ENCODE results near the gene FXN. TPM values are rescaled to one million over a fixed set of nuclear protein-coding genes. Genes with fewer than 3 reads are reported as not detected.

FXN gene
- total and polyA plus RNA-seq, 2 donors (not counting 1 experiment from before 2014, with no cell fraction given): 8.8 to 9.6 TPM

DNA sequence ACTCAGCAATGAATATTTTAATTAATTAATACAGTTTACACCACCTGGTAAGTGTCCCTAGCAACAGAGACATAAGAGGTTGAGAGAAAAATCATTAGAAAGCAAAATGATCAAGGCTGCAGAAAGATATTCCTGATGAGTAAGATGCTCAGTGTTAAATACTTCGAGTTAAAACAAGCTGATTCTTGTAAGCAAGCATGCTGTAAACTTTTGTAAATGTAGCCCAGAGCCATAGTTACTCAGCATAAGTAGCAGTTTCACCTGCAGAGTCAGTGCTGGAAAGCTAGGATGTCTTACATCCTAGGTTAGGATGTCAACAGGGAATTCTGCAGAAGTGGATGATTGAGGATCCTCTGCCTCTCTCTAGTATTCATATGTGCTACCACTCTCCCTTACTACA lies 25.8 kb upstream of the FXN start:
- Histone ChIP-seq H2AFZ (ENCODE audit: insufficient read depth, low read depth, low read length, poor library complexity, severe bottlenecking) (no peak overlapping the region), H3K4me3 (ENCODE audit: control extremely low read depth in 1 of 5, extremely low read depth in 1 of 5, insufficient read depth in 1 of 5, low read depth in 2 of 5, low read length in 4 of 5) (no peak overlapping the region), H3K36me3 (replicated peaks in 1 of 2; ENCODE audit: control extremely low read depth in 1 of 2, control insufficient read depth in 1 of 2, extremely low read depth in 1 of 2, insufficient read depth in 2 of 2, low read length in 1 of 2) (peaks cover 0 to 7% of the 10 kb centered on the region in 2 experiments), H3K27me3 (replicated peaks in 1 of 4; ENCODE audit: control extremely low read depth in 1 of 4, control insufficient read depth in 3 of 4, insufficient read depth in 4 of 4, low read length in 3 of 4) (no peaks in the 10 kb centered on the region), H3K4me1 (ENCODE audit: control insufficient read depth in 2 of 2, insufficient read depth in 2 of 2, low read length in 2 of 2) (peaks cover 8 to 14% of the 10 kb centered on the region in 2 donors), H3K4me2 (replicated peaks; ENCODE audit: low read depth, low read length, poor library complexity, severe bottlenecking) (no peak overlapping the region), H3K9ac (ENCODE audit: low read length) (no peak overlapping the region), H3K27ac (ENCODE audit: low read length in 2 of 2) (no peak overlapping the region), H3K79me2 (ENCODE audit: control insufficient read depth, insufficient read depth, low read length) (no peaks in the 10 kb centered on the region), H3K9me3 (ENCODE audit: control extremely low read depth in 1 of 3, control insufficient read depth in 2 of 3, insufficient read depth in 1 of 3, low read length in 2 of 3) (peaks cover 0 to 7% (median 0%) of the 10 kb centered on the region in 3 donors), H4K20me1 (ENCODE audit: control insufficient read depth, insufficient read depth, low read length, poor library complexity, severe bottlenecking) (no peaks in the 10 kb centered on the region)
- no peak overlapping the region for H3K27ac Mint-ChIP-seq
- no peaks in the 10 kb centered on the region for H3K9me3 Mint-ChIP-seq (ENCODE audit: insufficient read depth)
- ChIA-PET POLR2A (no interaction called here), CTCF (interaction anchor here (1.6 kb wide), 1 partner anchor 10 kb away, joined by 6 read pairs; no protein-coding TSS in a partner anchor)
- WGBS (ENCODE audit: insufficient coverage): 100% methylated on average over 1 of the region's 1 CpG
- peaks cover 16% of the 10 kb centered on the region for H3K4me1 Mint-ChIP-seq
- intact Hi-C loops (cut with micrococcal nuclease): no loop called here
- no peak overlapping the region for H3K4me3 Mint-ChIP-seq
- TF ChIP-seq EZH2 (IDR thresholded peaks at IDR 0.05; ENCODE audit: borderline replicate concordance, insufficient read depth, low read depth, low read length, poor library complexity, severe bottlenecking): no peak
- TF ChIP-seq, protein P1, sequence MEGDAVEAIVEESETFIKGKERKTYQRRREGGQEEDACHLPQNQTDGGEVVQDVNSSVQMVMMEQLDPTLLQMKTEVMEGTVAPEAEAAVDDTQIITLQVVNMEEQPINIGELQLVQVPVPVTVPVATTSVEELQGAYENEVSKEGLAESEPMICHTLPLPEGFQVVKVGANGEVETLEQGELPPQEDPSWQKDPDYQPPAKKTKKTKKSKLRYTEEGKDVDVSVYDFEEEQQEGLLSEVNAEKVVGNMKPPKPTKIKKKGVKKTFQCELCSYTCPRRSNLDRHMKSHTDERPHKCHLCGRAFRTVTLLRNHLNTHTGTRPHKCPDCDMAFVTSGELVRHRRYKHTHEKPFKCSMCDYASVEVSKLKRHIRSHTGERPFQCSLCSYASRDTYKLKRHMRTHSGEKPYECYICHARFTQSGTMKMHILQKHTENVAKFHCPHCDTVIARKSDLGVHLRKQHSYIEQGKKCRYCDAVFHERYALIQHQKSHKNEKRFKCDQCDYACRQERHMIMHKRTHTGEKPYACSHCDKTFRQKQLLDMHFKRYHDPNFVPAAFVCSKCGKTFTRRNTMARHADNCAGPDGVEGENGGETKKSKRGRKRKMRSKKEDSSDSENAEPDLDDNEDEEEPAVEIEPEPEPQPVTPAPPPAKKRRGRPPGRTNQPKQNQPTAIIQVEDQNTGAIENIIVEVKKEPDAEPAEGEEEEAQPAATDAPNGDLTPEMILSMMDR (IDR thresholded peaks at IDR 0.05): no peak
- ATAC-seq (ENCODE audit: low read depth): no peak
- DNase-seq: no peak
- H3K27me3 Mint-ChIP-seq: no peaks in the 10 kb centered on the region

- Mint-ChIP-seq H3K27me3 (no peaks in the 10 kb centered on the region), H3K9me3 (ENCODE audit: insufficient read depth) (no peaks in the 10 kb centered on the region), H3K4me3 (peak overlapping the region; percentile 48), H3K4me1 (peaks cover 16% of the 10 kb centered on the region), H3K27ac (no peak overlapping the region)
- POLR2A ChIA-PET: no interaction called here
- ATAC-seq (ENCODE audit: low read depth): no peak
- H3K27ac ChIP-seq (ENCODE audit: low read length in 2 of 2): no peak overlapping the region
- no peaks in the 10 kb centered on the region for H3K27me3 ChIP-seq (replicated peaks in 1 of 4; ENCODE audit: control extremely low read depth in 1 of 4, control insufficient read depth in 3 of 4, insufficient read depth in 4 of 4, low read length in 3 of 4)
- H3K79me2 ChIP-seq (ENCODE audit: control insufficient read depth, insufficient read depth, low read length): no peaks in the 10 kb centered on the region
- 4% methylated on average over 17 of the region's 18 CpGs for WGBS (ENCODE audit: insufficient coverage)
- H3K9me3 ChIP-seq (ENCODE audit: control extremely low read depth in 1 of 3, control insufficient read depth in 2 of 3, insufficient read depth in 1 of 3, low read length in 2 of 3): peaks cover 0 to 7% (median 0%) of the 10 kb centered on the region in 3 donors
- intact Hi-C loops (cut with micrococcal nuclease): no loop called here
- no peaks in the 10 kb centered on the region for H4K20me1 ChIP-seq (ENCODE audit: control insufficient read depth, insufficient read depth, low read length, poor library complexity, severe bottlenecking)
- H3K9ac ChIP-seq (ENCODE audit: low read length): no peak overlapping the region
- H3K4me3 ChIP-seq (ENCODE audit: control extremely low read depth in 1 of 5, extremely low read depth in 1 of 5, insufficient read depth in 1 of 5, low read depth in 2 of 5, low read length in 4 of 5): no peak overlapping the region
- peak; percentile 22 for DNase-seq
- H3K4me1 ChIP-seq (ENCODE audit: control insufficient read depth in 2 of 2, insufficient read depth in 2 of 2, low read length in 2 of 2): peaks cover 8 to 14% of the 10 kb centered on the region in 2 donors
- H3K4me2 ChIP-seq (replicated peaks; ENCODE audit: low read depth, low read length, poor library complexity, severe bottlenecking): peak overlapping the region; percentile 48
- TF ChIP-seq EZH2 (IDR thresholded peaks at IDR 0.05; ENCODE audit: borderline replicate concordance, insufficient read depth, low read depth, low read length, poor library complexity, severe bottlenecking): no peak
- TF ChIP-seq, protein P1 (IDR thresholded peaks at IDR 0.05): no peak
- CTCF ChIA-PET: interaction anchor here (0.8 kb wide), 1 partner anchor 233 kb away, joined by 3 read pairs; a partner anchor contains a TSS
- peak overlapping the region; percentile 11 for H2AFZ ChIP-seq (ENCODE audit: insufficient read depth, low read depth, low read length, poor library complexity, severe bottlenecking)
- H3K36me3 ChIP-seq (replicated peaks in 1 of 2; ENCODE audit: control extremely low read depth in 1 of 2, control insufficient read depth in 1 of 2, extremely low read depth in 1 of 2, insufficient read depth in 2 of 2, low read length in 1 of 2): peaks cover 0 to 7% of the 10 kb centered on the region in 2 experiments
Measured at GRCh38 chr9:69012696-69013381, 22.7 kb upstream of the FXN start.

Data from B cell (primary cell).